Skin of body (tissue), 1 donor: ENCODE data around the gene SUOX. TPM values are rescaled to one million over a fixed set of nuclear protein-coding genes. Genes with fewer than 3 reads are reported as not detected.

ENCODE experiments used
- total RNA-seq: library from RNA; depleted of rRNA; stranded (reverse); fragments of >200 nt; gene quantifications from one replicate; pipeline ENCODE4 v1.2.3, GENCODE V29; 2014

SUOX gene
- total RNA-seq, 1 donor from 2014 or later, result 6.8 TPM

Other genes starting within 250 kb of the SUOX start
- 57.3 TPM for gene SARNP, start 179.6 kb upstream of the SUOX start, total RNA-seq
- 13.3 TPM for gene ORMDL2, start 179.2 kb upstream of the SUOX start, total RNA-seq
- gene DNAJC14, start 167.7 kb upstream of the SUOX start, total RNA-seq, result 19.5 TPM
- 18.2 TPM for gene MMP19, start 154.3 kb upstream of the SUOX start, total RNA-seq
- 21.0 TPM for gene PYM1, start 69.4 kb upstream of the SUOX start, total RNA-seq
- 41.4 TPM for gene DGKA, start 66.1 kb upstream of the SUOX start, total RNA-seq
- 19.8 TPM for gene PMEL, start 31.2 kb upstream of the SUOX start, total RNA-seq
- gene CDK2, start 30.4 kb upstream of the SUOX start, total RNA-seq, result 25.7 TPM
- gene RAB5B, start 23.2 kb upstream of the SUOX start, total RNA-seq, result 51.4 TPM
- 2.0 TPM for gene IKZF4, start 23.8 kb downstream of the SUOX start, total RNA-seq
- gene RPS26, start 44.6 kb downstream of the SUOX start, total RNA-seq, result 200 TPM
- 69.5 TPM for gene ERBB3, start 82.9 kb downstream of the SUOX start, total RNA-seq
- gene PA2G4, start 107.3 kb downstream of the SUOX start, total RNA-seq, result 88.2 TPM
- 2,112 TPM for gene RPL41, start 119.4 kb downstream of the SUOX start, total RNA-seq
- 3.0 TPM for gene ZC3H10, start 121.0 kb downstream of the SUOX start, total RNA-seq
- 71.6 TPM for gene ESYT1, start 131.0 kb downstream of the SUOX start, total RNA-seq
- 78.8 TPM for gene MYL6B, start 155.3 kb downstream of the SUOX start, total RNA-seq
- 1,018 TPM for gene MYL6, start 161.1 kb downstream of the SUOX start, total RNA-seq
- 58.4 TPM for gene SMARCC2, start 192.2 kb downstream of the SUOX start, total RNA-seq
- gene RNF41, start 224.6 kb downstream of the SUOX start, total RNA-seq, result 36.2 TPM
- 7.5 TPM for gene NABP2, start 227.1 kb downstream of the SUOX start, total RNA-seq
- gene SLC39A5, start 232.8 kb downstream of the SUOX start, total RNA-seq, result not detected